Stimulated activated CD4-positive, alpha-beta T cell treated with anti-CD3 and anti-CD28 coated beads, TNF-alpha, amount 100 ng/mL, for 4 hours (primary cell): ENCODE measurements around the gene TSGA10IP.
"Not testable (repeated sequence)": the region's sequence is repeated elsewhere in the genome, so short reads cannot be mapped to it uniquely, and the experiment has no call there.

Source experiments
- DNase-seq, 3 experiments: peaks; one replicate each; pipeline ENCODE4 v3.0.0-alpha.2; 2020; ENCODE audit warnings: low read depth in 3 of 3

TSGA10IP gene

GRCh38 chr11:65945941-65946558 is 770 bp downstream of the TSGA10IP start:
- DNase-seq = no peak

- DNase-seq = no peak
These were observed 1.4 kb downstream of the TSGA10IP start for GRCh38 chr11:65946655-65947054.

- DNase-seq = no peak
These were observed 1.9 kb downstream of the TSGA10IP start for GRCh38 chr11:65947133-65947532.

GRCh38 chr11:65947603-65948125 is 2.4 kb downstream of the TSGA10IP start:
- DNase-seq = no peak

- not testable (repeated sequence) for DNase-seq
These were observed 5.4 kb downstream of the TSGA10IP start for GRCh38 chr11:65950711-65951110.

GRCh38 chr11:65951641-65952040 is 6.4 kb downstream of the TSGA10IP start:
- not testable (repeated sequence) for DNase-seq

GRCh38 chr11:65952052-65952521 is 6.8 kb downstream of the TSGA10IP start:
- no peak for DNase-seq

GRCh38 chr11:65953471-65953870 is 8.2 kb downstream of the TSGA10IP start:
- no peak for DNase-seq

- no peak for DNase-seq
These were observed 9.5 kb downstream of the TSGA10IP start for GRCh38 chr11:65954771-65955170.

- no peak for DNase-seq
These were observed 13.0 kb downstream of the TSGA10IP start for GRCh38 chr11:65958291-65958690.

- DNase-seq = no peak
These were observed 13.6 kb downstream of the TSGA10IP start for GRCh38 chr11:65958774-65959420.

- no peak for DNase-seq
These were observed 15.6 kb downstream of the TSGA10IP start for GRCh38 chr11:65960824-65961266.

- DNase-seq = peak; percentile 86 to 92 (median 90)
These were observed 16.2 kb downstream of the TSGA10IP start, which contains the start of gene SART1 for GRCh38 chr11:65961267-65962140. TSS of gene SART1 (plus strand) at chr11:65961734. CDS start at chr11:65961781, 47 bp downstream.

- no peak for DNase-seq
These were observed 16.9 kb downstream of the TSGA10IP start for GRCh38 chr11:65962141-65962564.

GRCh38 chr11:65964906-65965305 is 19.6 kb downstream of the TSGA10IP start:
- no peak for DNase-seq

GRCh38 chr11:65965986-65966762 is 20.9 kb downstream of the TSGA10IP start:
- no peak for DNase-seq

- DNase-seq = no peak
These were observed 22.2 kb downstream of the TSGA10IP start for GRCh38 chr11:65967329-65967934.

- no peak for DNase-seq
These were observed 23.6 kb downstream of the TSGA10IP start for GRCh38 chr11:65968600-65969482.

GRCh38 chr11:65972116-65972515 is 26.8 kb downstream of the TSGA10IP start:
- DNase-seq = no peak
